ENCODE results near the gene CLEC16A.

Gene CLEC16A

GRCh38 chr16:11085916-11086315, 141.6 kb downstream of the CLEC16A start:
- H3K4me3 ChIP-seq (ENCODE audit: low read depth, low read length) = no peak overlapping the region
- no peak for TF ChIP-seq CTCF (IDR thresholded peaks at IDR 0.05; ENCODE audit: low read depth, low read length)

GRCh38 chr16:11087691-11088073, 143.3 kb downstream of the CLEC16A start:
- no peak overlapping the region for H3K4me3 ChIP-seq (ENCODE audit: low read depth, low read length)
- no peak for TF ChIP-seq CTCF (IDR thresholded peaks at IDR 0.05; ENCODE audit: low read depth, low read length)

- no peak for TF ChIP-seq CTCF (IDR thresholded peaks at IDR 0.05; ENCODE audit: low read depth, low read length)
- H3K4me3 ChIP-seq (ENCODE audit: low read depth, low read length) = no peak overlapping the region
These were observed 143.8 kb downstream of the CLEC16A start for GRCh38 chr16:11088074-11088730.

GRCh38 chr16:11088831-11089230, 144.5 kb downstream of the CLEC16A start:
- TF ChIP-seq CTCF (IDR thresholded peaks at IDR 0.05; ENCODE audit: low read depth, low read length) = no peak
- no peak overlapping the region for H3K4me3 ChIP-seq (ENCODE audit: low read depth, low read length)

- H3K4me3 ChIP-seq (ENCODE audit: low read depth, low read length) = no peak overlapping the region
- no peak for TF ChIP-seq CTCF (IDR thresholded peaks at IDR 0.05; ENCODE audit: low read depth, low read length)
These were observed 145.2 kb downstream of the CLEC16A start for GRCh38 chr16:11089504-11090124.

GRCh38 chr16:11090232-11090631, 145.9 kb downstream of the CLEC16A start:
- no peak for TF ChIP-seq CTCF (IDR thresholded peaks at IDR 0.05; ENCODE audit: low read depth, low read length)
- no peak overlapping the region for H3K4me3 ChIP-seq (ENCODE audit: low read depth, low read length)

GRCh38 chr16:11091021-11091785, 146.8 kb downstream of the CLEC16A start:
- no peak for TF ChIP-seq CTCF (IDR thresholded peaks at IDR 0.05; ENCODE audit: low read depth, low read length)
- H3K4me3 ChIP-seq (ENCODE audit: low read depth, low read length) = no peak overlapping the region

All from WI38 (cell line).